Loucy (cell line): Measurements from ENCODE around the gene DKK2.

Experiments
- H2AFZ ChIP-seq: fragments of 200-600 bp; sonication (generic); 2 replicates; pipeline ENCODE4 v1.6.0; 2016; ENCODE audit warnings: antibody characterized with exemption, mild to moderate bottlenecking, low read length, moderate library complexity
- H3F3A ChIP-seq: fragments of 200-600 bp; 2 replicates; pipeline ENCODE4 v1.6.0; 2016; ENCODE audit warnings: antibody characterized with exemption, low read depth, mild to moderate bottlenecking
- H3K27me3 ChIP-seq: fragments of 200-600 bp; sonication (generic); 2 replicates; pipeline ENCODE4 v1.6.1; 2014; ENCODE audit warnings: low read length, mild to moderate bottlenecking; ENCODE audit not compliant: insufficient read depth, poor library complexity, severe bottlenecking
- H3K36me3 ChIP-seq: fragments of 200-600 bp; sonication (generic); 2 replicates; pipeline ENCODE4 v1.6.1; 2016; ENCODE audit warnings: low read length; ENCODE audit not compliant: insufficient read depth
- H3K4me1 ChIP-seq: fragments of 200-600 bp; sonication (generic); 2 replicates; pipeline ENCODE4 v1.5.1; 2014; ENCODE audit warnings: low read length, mild to moderate bottlenecking; ENCODE audit not compliant: insufficient read depth, poor library complexity, severe bottlenecking
- H3K4me2 ChIP-seq: fragments of 200-600 bp; sonication (generic); 2 replicates; pipeline ENCODE4 v1.6.0; 2014; ENCODE audit warnings: antibody characterized with exemption, low read length, low read depth, mild to moderate bottlenecking; ENCODE audit not compliant: poor library complexity, severe bottlenecking
- H3K4me3 ChIP-seq: fragments of 200-600 bp; sonication (generic); 2 replicates; pipeline ENCODE4 v1.5.1; 2014; ENCODE audit warnings: low read length, mild to moderate bottlenecking, mixed read lengths; ENCODE audit not compliant: poor library complexity, severe bottlenecking
- H3K79me2 ChIP-seq: fragments of 200-600 bp; sonication (generic); 2 replicates; pipeline ENCODE4 v1.6.1; 2014; ENCODE audit warnings: low read length; ENCODE audit not compliant: insufficient read depth
- H3K9ac ChIP-seq: fragments of 200-600 bp; sonication (generic); 2 replicates; pipeline ENCODE4 v1.6.0; 2014; ENCODE audit warnings: mild to moderate bottlenecking, low read depth, low read length, moderate library complexity; ENCODE audit not compliant: poor library complexity, severe bottlenecking
- H3K9me2 ChIP-seq: fragments of 200-600 bp; sonication (generic); replicated peaks from 2 replicates; pipeline ENCODE4 v1.6.1; 2016; ENCODE audit warnings: low read depth, low read length, mixed read lengths
- H3K9me3 ChIP-seq: fragments of 200-600 bp; sonication (generic); 2 replicates; pipeline ENCODE4 v1.6.1; 2014; ENCODE audit warnings: mild to moderate bottlenecking, antibody characterized with exemption, low read length, low read depth; ENCODE audit not compliant: insufficient read depth
- H4K20me1 ChIP-seq: fragments of 200-600 bp; sonication (generic); 2 replicates; pipeline ENCODE4 v1.6.0; 2014; ENCODE audit warnings: antibody characterized with exemption, low read length, mild to moderate bottlenecking; ENCODE audit not compliant: insufficient read depth, poor library complexity, severe bottlenecking
- CTCF ChIP-seq: fragments of 200-600 bp; sonication (generic); conservative IDR thresholded peaks from 2 replicates; pipeline ENCODE4 v1.5.1; 2014; ENCODE audit warnings: mild to moderate bottlenecking, antibody characterized with exemption, low read length
- EZH2phosphoT487 ChIP-seq: fragments of 200-600 bp; IDR thresholded peaks from 2 replicates; pipeline ENCODE4 v1.6.1; 2018; ENCODE audit warnings: antibody characterized with exemption, mild to moderate bottlenecking, moderate library complexity, borderline replicate concordance

DKK2 gene

GRCh38 chr4:107009196-107009968 lies 26.7 kb downstream of the DKK2 start:
- Histone ChIP-seq H3K4me1 (no peaks in the 10 kb centered on the region), H3K9me3 (no peaks in the 10 kb centered on the region), H4K20me1 (no peaks in the 10 kb centered on the region), H3K4me3 (no peak overlapping the region), H3K36me3 (no peaks in the 10 kb centered on the region), H3K4me2 (no peak overlapping the region), H3F3A (no peaks in the 10 kb centered on the region), H3K9ac (no peak overlapping the region), H3K9me2 (no peaks in the 10 kb centered on the region), H3K79me2 (no peaks in the 10 kb centered on the region), H3K27me3 (no peaks in the 10 kb centered on the region), H2AFZ (no peak overlapping the region)
- no peak for TF ChIP-seq EZH2phosphoT487
- no peak for TF ChIP-seq CTCF

DNA sequence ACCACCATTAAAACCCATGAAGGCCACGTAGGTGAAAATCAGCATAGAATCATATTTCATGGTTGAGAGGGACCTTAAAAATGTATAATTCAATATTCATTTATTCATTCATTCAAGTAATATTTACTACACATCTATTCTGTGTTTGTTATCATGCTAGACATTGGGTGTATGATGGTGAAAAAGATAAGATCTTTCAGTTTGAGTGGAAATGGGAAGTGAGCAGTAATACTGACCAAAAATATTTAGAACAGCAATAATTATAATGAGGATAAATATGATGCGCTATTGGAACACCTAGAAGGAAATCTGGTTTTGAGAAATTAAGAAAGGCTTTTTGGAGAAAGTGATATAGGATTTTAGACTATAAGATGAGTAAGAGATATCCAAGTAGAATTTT lies 28.0 kb downstream of the DKK2 start:
- H3K4me1 ChIP-seq: no peaks in the 10 kb centered on the region

GRCh38 chr4:107006218-107006617 lies 29.9 kb downstream of the DKK2 start:
- Histone ChIP-seq H3K9me2 (no peaks in the 10 kb centered on the region), H3K4me1 (no peaks in the 10 kb centered on the region), H3K36me3 (no peaks in the 10 kb centered on the region), H3K9ac (no peak overlapping the region), H4K20me1 (no peaks in the 10 kb centered on the region), H3K4me3 (no peak overlapping the region), H3K27me3 (no peaks in the 10 kb centered on the region), H3K79me2 (no peaks in the 10 kb centered on the region), H3K9me3 (no peaks in the 10 kb centered on the region), H3K4me2 (no peak overlapping the region), H3F3A (no peaks in the 10 kb centered on the region), H2AFZ (no peak overlapping the region)
- TF ChIP-seq CTCF (no peak), EZH2phosphoT487 (no peak)

More for the DNA sequence above, 28.0 kb downstream of the DKK2 start:
- H3K9ac ChIP-seq: no peak overlapping the region
- H3K4me2 ChIP-seq: no peak overlapping the region
- H4K20me1 ChIP-seq: no peaks in the 10 kb centered on the region
- H3K9me3 ChIP-seq: no peaks in the 10 kb centered on the region
- no peaks in the 10 kb centered on the region for H3K27me3 ChIP-seq
- H3K4me3 ChIP-seq: no peak overlapping the region
- H3F3A ChIP-seq: no peaks in the 10 kb centered on the region
- H3K36me3 ChIP-seq: no peaks in the 10 kb centered on the region
- no peaks in the 10 kb centered on the region for H3K9me2 ChIP-seq
- TF ChIP-seq EZH2phosphoT487: no peak
- TF ChIP-seq CTCF: no peak
- no peak overlapping the region for H2AFZ ChIP-seq
- H3K79me2 ChIP-seq: no peaks in the 10 kb centered on the region
